Sigmoid colon (tissue), 4 donors: ENCODE measurements around the gene PAPLN.

Source experiments
- EP300 ChIP-seq, 4 donors: sonication (generic); formaldehyde crosslinking; IDR thresholded peaks; one replicate each; pipeline ENCODE4 v1.6.1; 2017; ENCODE audit warnings: antibody characterized with exemption in 4 of 4
- POLR2A ChIP-seq, 2 donors: fragments of 450-650 bp; IDR thresholded peaks; one replicate each; pipeline ENCODE4 v1.6.1; 2016; ENCODE audit warnings: antibody characterized with exemption in 2 of 2, mild to moderate bottlenecking in 2 of 2, moderate library complexity in 2 of 2
- POLR2AphosphoS5 ChIP-seq, 4 donors: sonication (generic); formaldehyde crosslinking; IDR thresholded peaks; one replicate each; pipeline ENCODE4 v1.6.1; 2017; ENCODE audit warnings: antibody characterized with exemption in 4 of 4
- TF ChIP-seq, protein P1 (sequence below), 4 experiments: fragments of 450-650 bp in 3 of 4; fragments of 200-600 bp in 1 of 4; IDR thresholded peaks; one replicate each; pipeline ENCODE4 v1.5.1; 2016 to 2019; ENCODE audit warnings: antibody characterized with exemption in 4 of 4, mild to moderate bottlenecking in 3 of 4, moderate library complexity in 2 of 4

DNA sequence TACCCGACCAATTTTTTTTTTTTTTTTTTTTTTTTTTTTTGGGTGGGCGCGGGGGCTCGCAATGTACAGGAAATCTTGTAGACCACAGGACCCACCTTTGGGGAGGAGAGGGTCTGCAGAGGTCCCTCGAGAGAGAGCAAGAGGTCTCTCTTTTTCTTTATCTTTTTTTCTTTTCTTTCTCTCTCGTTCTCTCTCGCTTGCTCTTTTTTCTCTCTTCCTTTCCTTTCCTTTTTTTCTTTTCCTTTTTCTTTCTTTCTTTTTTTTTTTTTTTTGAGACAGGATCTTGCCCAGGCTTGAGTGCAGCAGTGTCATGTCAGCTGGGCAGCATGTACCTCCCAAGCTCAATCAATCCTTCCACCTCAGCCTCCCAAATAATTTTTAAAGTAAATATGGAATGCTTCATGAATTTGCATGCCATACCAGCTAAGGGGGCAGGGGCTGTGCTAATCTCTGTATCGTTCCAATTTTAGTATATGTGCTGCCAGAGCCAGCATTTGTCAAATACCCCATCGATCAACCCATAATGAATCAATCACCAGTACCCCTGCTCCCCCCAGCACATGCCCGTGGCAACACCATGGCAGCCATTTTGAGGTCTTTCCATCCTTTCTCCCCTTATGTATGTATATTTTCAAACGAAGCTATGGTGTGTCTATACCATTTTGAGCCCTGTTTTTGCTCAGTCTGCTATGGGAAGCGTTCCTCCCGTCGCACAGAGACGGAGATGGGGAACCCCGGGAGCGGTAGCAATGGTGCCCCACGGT lies 9.3 kb downstream of the PAPLN start:
- TF ChIP-seq, protein P1, sequence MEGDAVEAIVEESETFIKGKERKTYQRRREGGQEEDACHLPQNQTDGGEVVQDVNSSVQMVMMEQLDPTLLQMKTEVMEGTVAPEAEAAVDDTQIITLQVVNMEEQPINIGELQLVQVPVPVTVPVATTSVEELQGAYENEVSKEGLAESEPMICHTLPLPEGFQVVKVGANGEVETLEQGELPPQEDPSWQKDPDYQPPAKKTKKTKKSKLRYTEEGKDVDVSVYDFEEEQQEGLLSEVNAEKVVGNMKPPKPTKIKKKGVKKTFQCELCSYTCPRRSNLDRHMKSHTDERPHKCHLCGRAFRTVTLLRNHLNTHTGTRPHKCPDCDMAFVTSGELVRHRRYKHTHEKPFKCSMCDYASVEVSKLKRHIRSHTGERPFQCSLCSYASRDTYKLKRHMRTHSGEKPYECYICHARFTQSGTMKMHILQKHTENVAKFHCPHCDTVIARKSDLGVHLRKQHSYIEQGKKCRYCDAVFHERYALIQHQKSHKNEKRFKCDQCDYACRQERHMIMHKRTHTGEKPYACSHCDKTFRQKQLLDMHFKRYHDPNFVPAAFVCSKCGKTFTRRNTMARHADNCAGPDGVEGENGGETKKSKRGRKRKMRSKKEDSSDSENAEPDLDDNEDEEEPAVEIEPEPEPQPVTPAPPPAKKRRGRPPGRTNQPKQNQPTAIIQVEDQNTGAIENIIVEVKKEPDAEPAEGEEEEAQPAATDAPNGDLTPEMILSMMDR (IDR thresholded peaks at IDR 0.05), result no peak
- TF ChIP-seq EP300 (IDR thresholded peaks at IDR 0.05) (no peak), POLR2A (IDR thresholded peaks at IDR 0.05) (no peak), POLR2AphosphoS5 (IDR thresholded peaks at IDR 0.05) (no peak)
